Stimulated activated CD4-positive, alpha-beta T cell treated with anti-CD3 and anti-CD28 coated beads, Interleukin-15, amount 100 ng/mL, for 24 hours (primary cell): Measurements from ENCODE around the gene ART3.
A peak's percentile ranks its signal among the peaks of the same experiment; 100 is the strongest.
"Not testable (repeated sequence)": the region's sequence is repeated elsewhere in the genome, so short reads cannot be mapped to it uniquely, and the experiment has no call there.

Source experiments
- DNase-seq: peaks from one replicate; pipeline ENCODE4 v3.0.0-alpha.2; 2020

Gene ART3

GRCh38 chr4:76074468-76074867 is at the start of gene ART3:
Gene ART3, plus strand, starts transcription at chr4:76074709. Its CDS starts 1,181 bp downstream, at chr4:76075890.
- DNase-seq = no peak

GRCh38 chr4:76028350-76028765 is 46.2 kb upstream of the ART3 start:
- DNase-seq = no peak

- DNase-seq = no peak
These were observed 45.2 kb upstream of the ART3 start for GRCh38 chr4:76029300-76029699.

- DNase-seq = no peak
These were observed 39.4 kb upstream of the ART3 start for GRCh38 chr4:76035141-76035540.

GRCh38 chr4:76035799-76036380 is 38.6 kb upstream of the ART3 start, which contains the start of gene CXCL11:
Gene CXCL11, minus strand, starts transcription at chr4:76036070. Its CDS starts 83 bp downstream, at chr4:76035987.
- no peak for DNase-seq

GRCh38 chr4:76036855-76037254 is 37.7 kb upstream of the ART3 start:
- DNase-seq = no peak

GRCh38 chr4:76042241-76042998 is 32.1 kb upstream of the ART3 start:
- DNase-seq = not testable (repeated sequence)

GRCh38 chr4:76043306-76043705 is 31.2 kb upstream of the ART3 start:
- DNase-seq = not testable (repeated sequence)

GRCh38 chr4:76044686-76045085 is 29.8 kb upstream of the ART3 start:
- not testable (repeated sequence) for DNase-seq

GRCh38 chr4:76049860-76050416 is 24.6 kb upstream of the ART3 start:
- DNase-seq = not testable (repeated sequence)

- not testable (repeated sequence) for DNase-seq
These were observed 23.9 kb upstream of the ART3 start for GRCh38 chr4:76050560-76051050.

- DNase-seq = no peak
These were observed 20.8 kb upstream of the ART3 start for GRCh38 chr4:76053730-76054129.

- peak; percentile 42 for DNase-seq
These were observed 19.5 kb upstream of the ART3 start for GRCh38 chr4:76055016-76055415.

GRCh38 chr4:76055421-76055820 is 19.1 kb upstream of the ART3 start:
- DNase-seq = no peak

- no peak for DNase-seq
These were observed 16.2 kb upstream of the ART3 start for GRCh38 chr4:76058302-76058701.

GRCh38 chr4:76058888-76059426 is 15.6 kb upstream of the ART3 start:
- no peak for DNase-seq

- DNase-seq = peak; percentile 12
These were observed 14.8 kb upstream of the ART3 start for GRCh38 chr4:76059750-76060149.

- no peak for DNase-seq
These were observed 14.0 kb upstream of the ART3 start for GRCh38 chr4:76060506-76060905.

- DNase-seq = no peak
These were observed 13.1 kb upstream of the ART3 start for GRCh38 chr4:76061421-76061820.

GRCh38 chr4:76061982-76062381 is 12.5 kb upstream of the ART3 start:
- no peak for DNase-seq

- no peak for DNase-seq
These were observed 8.0 kb upstream of the ART3 start for GRCh38 chr4:76066546-76066945.

GRCh38 chr4:76067652-76068286 is 6.7 kb upstream of the ART3 start:
- DNase-seq = peak; percentile 82

GRCh38 chr4:76072760-76073159 is 1.7 kb upstream of the ART3 start:
- DNase-seq = no peak
